Liver (tissue), 3 donors: ENCODE measurements around the gene CFAP45.

Experiments
- GABPA ChIP-seq, 2 donors: IDR thresholded peaks in 1 of 2; conservative IDR thresholded peaks in 1 of 2; 2 replicates each; pipeline ENCODE4 v1.6.1; 2016; ENCODE audit warnings: antibody characterized with exemption in 2 of 2, mild to moderate bottlenecking in 1 of 2, moderate library complexity in 1 of 2
- SP1 ChIP-seq: IDR thresholded peaks from 2 replicates; pipeline ENCODE4 v1.6.1; 2018; ENCODE audit warnings: antibody characterized with exemption, mild to moderate bottlenecking
- YY1 ChIP-seq: IDR thresholded peaks from 2 replicates; pipeline ENCODE4 v1.6.1; 2016; ENCODE audit warnings: antibody characterized with exemption, mild to moderate bottlenecking
- ZBTB33 ChIP-seq: IDR thresholded peaks from 2 replicates; pipeline ENCODE4 v1.6.1; 2016; ENCODE audit warnings: antibody characterized with exemption
- TF ChIP-seq, protein P1 (sequence below): fragments of 150-350 bp; IDR thresholded peaks from 2 replicates; pipeline ENCODE4 v1.5.1; 2017; ENCODE audit warnings: improper control_type of control experiment, low read depth, low read length; ENCODE audit not compliant: missing input control
- TF ChIP-seq, protein P2 (sequence below): IDR thresholded peaks from 2 replicates; pipeline ENCODE4 v1.6.1; 2016; ENCODE audit warnings: antibody characterized with exemption
- donor health status: healthy.
- donor health status: healthy.

DNA sequence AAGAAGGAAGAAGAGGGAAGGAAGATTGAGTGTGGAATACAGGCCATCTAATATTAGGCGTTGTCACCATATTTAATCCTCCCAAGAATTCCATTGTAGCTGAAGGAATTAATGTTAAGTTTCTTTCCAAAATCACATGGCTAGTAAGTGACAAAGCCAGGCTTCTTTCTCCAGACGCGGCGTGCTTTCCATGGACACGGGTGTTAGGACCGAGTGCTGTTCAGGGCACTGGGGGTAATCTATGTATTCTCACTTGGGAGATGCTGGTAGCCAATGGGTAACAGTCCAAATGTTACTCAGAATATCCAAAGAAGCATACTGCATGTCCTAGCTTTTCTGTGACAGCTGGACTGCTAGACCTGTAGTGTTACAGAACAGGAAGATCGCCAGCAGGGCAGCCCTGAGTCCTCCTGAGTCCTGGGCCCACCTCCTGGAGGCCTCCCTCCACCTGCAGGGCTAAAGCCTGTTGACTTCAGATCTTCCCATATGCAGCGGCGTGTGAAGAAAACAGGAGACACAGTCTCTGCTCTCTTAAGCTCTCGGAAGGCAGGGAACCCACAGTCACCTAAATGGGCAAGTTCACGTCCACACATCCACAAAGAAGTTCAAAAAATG is 40.1 kb upstream of the CFAP45 start:
- TF ChIP-seq, protein P1, sequence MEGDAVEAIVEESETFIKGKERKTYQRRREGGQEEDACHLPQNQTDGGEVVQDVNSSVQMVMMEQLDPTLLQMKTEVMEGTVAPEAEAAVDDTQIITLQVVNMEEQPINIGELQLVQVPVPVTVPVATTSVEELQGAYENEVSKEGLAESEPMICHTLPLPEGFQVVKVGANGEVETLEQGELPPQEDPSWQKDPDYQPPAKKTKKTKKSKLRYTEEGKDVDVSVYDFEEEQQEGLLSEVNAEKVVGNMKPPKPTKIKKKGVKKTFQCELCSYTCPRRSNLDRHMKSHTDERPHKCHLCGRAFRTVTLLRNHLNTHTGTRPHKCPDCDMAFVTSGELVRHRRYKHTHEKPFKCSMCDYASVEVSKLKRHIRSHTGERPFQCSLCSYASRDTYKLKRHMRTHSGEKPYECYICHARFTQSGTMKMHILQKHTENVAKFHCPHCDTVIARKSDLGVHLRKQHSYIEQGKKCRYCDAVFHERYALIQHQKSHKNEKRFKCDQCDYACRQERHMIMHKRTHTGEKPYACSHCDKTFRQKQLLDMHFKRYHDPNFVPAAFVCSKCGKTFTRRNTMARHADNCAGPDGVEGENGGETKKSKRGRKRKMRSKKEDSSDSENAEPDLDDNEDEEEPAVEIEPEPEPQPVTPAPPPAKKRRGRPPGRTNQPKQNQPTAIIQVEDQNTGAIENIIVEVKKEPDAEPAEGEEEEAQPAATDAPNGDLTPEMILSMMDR, result no peak
- TF ChIP-seq, protein P2, sequence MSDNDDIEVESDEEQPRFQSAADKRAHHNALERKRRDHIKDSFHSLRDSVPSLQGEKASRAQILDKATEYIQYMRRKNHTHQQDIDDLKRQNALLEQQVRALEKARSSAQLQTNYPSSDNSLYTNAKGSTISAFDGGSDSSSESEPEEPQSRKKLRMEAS, result no peak
- no peak for TF ChIP-seq ZBTB33
- no peak for TF ChIP-seq GABPA (IDR thresholded peaks at IDR 0.05 in 1 of 2, conservative IDR thresholded peaks at IDR 0.05 in 1 of 2)
- no peak for TF ChIP-seq YY1
- no peak for TF ChIP-seq SP1
